IMR-90 (cell line): ENCODE results near the gene LRRC3B. TPM values are rescaled to one million over a fixed set of nuclear protein-coding genes. Genes with fewer than 3 reads are reported as not detected.

ENCODE experiments used
- ATAC-seq: fragments of 200-7000 bp; cut with Tn5 transposase; 2 replicates; pipeline ENCODE4 v1.9.1; 2020; ENCODE audit warnings: low read depth, mild to moderate bottlenecking, moderate library complexity
- BruUV-seq: library from RNA; stranded (reverse); fragments of 400-500 nt; replicated peaks from 2 replicates; lab custom pipeline; 2021; lab: Mats Ljungman, UMichigan
- CTCF ChIA-PET: fragments of 300-600 bp; formaldehyde crosslinking; extraction: SDS; loops from one replicate; lab custom pipeline; 2021; ENCODE audit warnings: antibody characterized with exemption; lab: Yijun Ruan, JAX
- POLR2A ChIA-PET: fragments of 300-600 bp; sonication (Branson Sonifier 250); formaldehyde crosslinking; loops from one replicate; lab custom pipeline; 2022; ENCODE audit warnings: antibody characterized with exemption; ENCODE audit not compliant: unreplicated experiment; lab: Charles Lee
- DNase-seq: peaks from one replicate; pipeline ENCODE4 v3.0.0; 2013
- H2AFZ ChIP-seq: replicated peaks from 2 replicates; pipeline ENCODE3; 2013; ENCODE audit warnings: low read length, mild to moderate bottlenecking; ENCODE audit not compliant: poor library complexity
- H2AK5ac ChIP-seq: 2 replicates; pipeline ENCODE4 v1.6.1; 2013; ENCODE audit warnings: low read depth, low read length, inconsistent platforms
- H2AK9ac ChIP-seq: replicated peaks from 2 replicates; pipeline ENCODE3; 2013; ENCODE audit warnings: mild to moderate bottlenecking, low read depth, low read length, moderate library complexity; ENCODE audit not compliant: poor library complexity
- H2BK120ac ChIP-seq: 2 replicates; pipeline ENCODE4 v1.6.1; 2013; ENCODE audit warnings: low read depth, low read length, inconsistent platforms
- H2BK15ac ChIP-seq: 3 replicates; pipeline ENCODE4 v1.6.1; 2013; ENCODE audit warnings: low read depth, low read length, inconsistent platforms
- H2BK20ac ChIP-seq: 2 replicates; pipeline ENCODE4 v1.6.1; 2013; ENCODE audit warnings: low read depth, mild to moderate bottlenecking, inconsistent platforms, low read length, moderate library complexity
- H2BK5ac ChIP-seq: 2 replicates; pipeline ENCODE4 v1.6.1; 2013; ENCODE audit warnings: mild to moderate bottlenecking, low read depth, low read length, inconsistent platforms; ENCODE audit not compliant: poor library complexity, severe bottlenecking
- H3K14ac ChIP-seq: replicated peaks from 2 replicates; pipeline ENCODE4 v1.6.1; 2013; ENCODE audit warnings: low read depth, low read length, inconsistent platforms
- H3K18ac ChIP-seq: 2 replicates; pipeline ENCODE4 v1.6.1; 2013; ENCODE audit warnings: low read depth, low read length, control low read depth
- H3K23ac ChIP-seq: 2 replicates; pipeline ENCODE4 v1.6.1; 2013; ENCODE audit warnings: low read depth, low read length, inconsistent platforms
- H3K27ac ChIP-seq: 2 replicates; pipeline ENCODE4 v1.5.1; 2013; ENCODE audit warnings: mild to moderate bottlenecking, control low read depth, low read length; ENCODE audit not compliant: insufficient read depth
- H3K27me3 ChIP-seq: 2 replicates; pipeline ENCODE4 v1.6.1; 2013; ENCODE audit warnings: low read length; ENCODE audit not compliant: control insufficient read depth, insufficient read depth
- H3K36me3 ChIP-seq: 2 replicates; pipeline ENCODE4 v1.6.1; 2013; ENCODE audit warnings: low read length, mixed read lengths; ENCODE audit not compliant: control insufficient read depth, insufficient read depth
- H3K4ac ChIP-seq: 2 replicates; pipeline ENCODE4 v1.6.1; 2013; ENCODE audit warnings: low read depth, low read length, inconsistent platforms
- H3K4me1 ChIP-seq: 2 replicates; pipeline ENCODE4 v1.6.1; 2013; ENCODE audit warnings: low read length, mixed read lengths; ENCODE audit not compliant: control insufficient read depth, insufficient read depth
- H3K4me2 ChIP-seq: 2 replicates; pipeline ENCODE4 v1.6.1; 2013; ENCODE audit warnings: low read depth, mild to moderate bottlenecking, control low read depth, low read length, moderate library complexity
- H3K4me3 ChIP-seq: 2 replicates; pipeline ENCODE4 v1.5.1; 2013; ENCODE audit warnings: low read depth, mild to moderate bottlenecking, control low read depth, low read length, moderate library complexity; ENCODE audit not compliant: insufficient read depth
- H3K56ac ChIP-seq: 2 replicates; pipeline ENCODE4 v1.6.1; 2013; ENCODE audit warnings: low read length, inconsistent platforms; ENCODE audit not compliant: insufficient read depth; ENCODE audit errors: extremely low read depth
- H3K79me1 ChIP-seq, 2 experiments: 2 replicates each; pipeline ENCODE4 v1.6.1; 2013; ENCODE audit warnings: low read length in 2 of 2, inconsistent platforms in 1 of 2, low read depth in 1 of 2
- H3K9ac ChIP-seq: 2 replicates; pipeline ENCODE4 v1.6.1; 2013; ENCODE audit warnings: low read depth, low read length, control low read depth
- H3K9me1 ChIP-seq: 2 replicates; pipeline ENCODE4 v1.6.1; 2013; ENCODE audit warnings: low read length, inconsistent platforms; ENCODE audit not compliant: insufficient read depth
- H3K9me3 ChIP-seq: 2 replicates; pipeline ENCODE4 v1.6.1; 2013; ENCODE audit warnings: low read length; ENCODE audit not compliant: control insufficient read depth, insufficient read depth
- H4K20me1 ChIP-seq: 2 replicates; pipeline ENCODE4 v1.6.1; 2013; ENCODE audit warnings: low read length, inconsistent platforms; ENCODE audit not compliant: insufficient read depth
- H4K5ac ChIP-seq: 2 replicates; pipeline ENCODE4 v1.6.1; 2013; ENCODE audit warnings: mild to moderate bottlenecking, low read depth, low read length, control low read depth
- H4K8ac ChIP-seq, 2 experiments: 2 replicates each; pipeline ENCODE4 v1.6.1; 2013; ENCODE audit warnings: low read depth in 2 of 2, low read length in 2 of 2, control low read depth in 1 of 2, inconsistent platforms in 1 of 2
- H4K91ac ChIP-seq: 2 replicates; pipeline ENCODE4 v1.6.1; 2013; ENCODE audit warnings: low read depth, low read length, inconsistent platforms; ENCODE audit not compliant: insufficient read depth
- RCOR1 ChIP-seq: IDR thresholded peaks from 2 replicates; pipeline ENCODE4 v1.6.1; 2012; ENCODE audit warnings: mild to moderate bottlenecking, low read length, improper control_type of control experiment; ENCODE audit not compliant: insufficient replicate concordance
- WGBS, 2 experiments: methylation state at CpG; one replicate each; pipeline versions ENCODE4 v1.1.5 to v1.1.7; 2013; ENCODE audit warnings: missing lambda C conversion rate in 2 of 2; ENCODE audit not compliant: insufficient read length in 1 of 2; ENCODE audit errors: extremely low coverage in 2 of 2; 5-methylcytosine and 5-hydroxymethylcytosine counted together
- dilution Hi-C: fragments of 300-500 bp; cut with HindIII; formaldehyde crosslinking; loops from one replicate; pipeline ENCODE4 v1.14.3; 2018; ENCODE audit warnings: low sequenced_read_pairs; ENCODE audit not compliant: unreplicated experiment
- in situ Hi-C: fragments of 300-500 bp; cut with MboI; formaldehyde crosslinking; loops from 3 replicates; pipeline ENCODE4 v1.14.3; 2019; ENCODE audit warnings: low sequenced_read_pairs, inconsistent platforms, mixed read lengths
- intact Hi-C: fragments of 100-400 bp; cut with micrococcal nuclease; formaldehyde crosslinking; loops from 2 replicates; pipeline ENCODE4 v1.10.0; 2022
- polyA plus RNA-seq, 3 experiments: library from polyadenylated mRNA; depleted of rRNA; stranded (reverse); fragments of >200 nt; gene quantifications; 2 replicates each; pipeline ENCODE4 v1.2.3, GENCODE V29; 2012; ENCODE audit warnings: low replicate concordance in 1 of 3
- total RNA-seq: library from RNA; depleted of rRNA; stranded (reverse); fragments of >200 nt; gene quantifications from 2 replicates; pipeline ENCODE4 v1.2.3, GENCODE V29; 2012

The LRRC3B gene
- total and polyA plus RNA-seq, 2 of the 4 experiments (the other 2 are of a cell fraction), result not detected

DNA sequence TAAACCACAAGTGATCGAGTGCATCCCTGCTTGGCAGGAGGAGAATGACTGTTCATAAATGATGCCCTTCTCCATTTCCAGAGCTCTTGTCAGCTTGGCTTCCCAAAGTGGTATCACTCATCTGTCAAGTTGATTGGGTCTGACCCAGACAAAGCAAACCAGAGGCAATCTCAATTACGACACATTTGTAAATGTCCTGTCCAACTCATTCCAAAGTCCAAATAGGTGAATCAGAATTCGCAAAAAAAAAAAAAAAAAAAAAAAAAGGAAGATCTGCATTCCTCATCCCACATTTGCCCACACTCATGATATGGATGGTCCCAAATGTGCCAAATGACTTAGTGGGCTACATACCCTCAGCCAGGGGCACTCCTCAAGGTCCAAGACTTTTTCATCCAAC lies 91.9 kb downstream of the LRRC3B start:
- Histone ChIP-seq H4K91ac (no peak overlapping the region), H3K79me1 (no peaks in the 10 kb centered on the region), H2AK5ac (no peak overlapping the region), H3K4ac (no peak overlapping the region), H3K4me3 (no peak overlapping the region), H2BK20ac (no peak overlapping the region), H3K27me3 (no peaks in the 10 kb centered on the region), H3K4me1 (no peaks in the 10 kb centered on the region), H3K18ac (no peak overlapping the region), H3K14ac (no peak overlapping the region), H2AK9ac (no peak overlapping the region), H3K4me2 (no peak overlapping the region), H3K36me3 (no peaks in the 10 kb centered on the region), H3K9me3 (peaks cover 11% of the 10 kb centered on the region), H2BK5ac (no peak overlapping the region), H3K56ac (no peak overlapping the region), H3K23ac (no peak overlapping the region), H4K5ac (no peak overlapping the region), H3K27ac (no peak overlapping the region), H2BK15ac (no peak overlapping the region), H4K20me1 (no peaks in the 10 kb centered on the region), H2BK120ac (no peak overlapping the region), H4K8ac (no peak overlapping the region), H3K9me1 (no peaks in the 10 kb centered on the region), H3K9ac (no peak overlapping the region), H2AFZ (no peak overlapping the region)
- TF ChIP-seq RCOR1, result no peak
- in situ Hi-C loops, result no loop called here
- POLR2A ChIA-PET, result no interaction called here
- intact Hi-C loops, result no loop called here
- WGBS, 2 experiments, result 80% methylated on average over 1 of the region's 3 CpGs; no CpG with 5 or more reads in 1 of the 2 experiments
- DNase-seq, result no peak
- CTCF ChIA-PET, result no interaction called here
- dilution Hi-C loops, result no loop called here
- no peak for ATAC-seq
- BruUV-seq, result no TSS peak
